ENCODE data around the gene LRRC36.

DNA sequence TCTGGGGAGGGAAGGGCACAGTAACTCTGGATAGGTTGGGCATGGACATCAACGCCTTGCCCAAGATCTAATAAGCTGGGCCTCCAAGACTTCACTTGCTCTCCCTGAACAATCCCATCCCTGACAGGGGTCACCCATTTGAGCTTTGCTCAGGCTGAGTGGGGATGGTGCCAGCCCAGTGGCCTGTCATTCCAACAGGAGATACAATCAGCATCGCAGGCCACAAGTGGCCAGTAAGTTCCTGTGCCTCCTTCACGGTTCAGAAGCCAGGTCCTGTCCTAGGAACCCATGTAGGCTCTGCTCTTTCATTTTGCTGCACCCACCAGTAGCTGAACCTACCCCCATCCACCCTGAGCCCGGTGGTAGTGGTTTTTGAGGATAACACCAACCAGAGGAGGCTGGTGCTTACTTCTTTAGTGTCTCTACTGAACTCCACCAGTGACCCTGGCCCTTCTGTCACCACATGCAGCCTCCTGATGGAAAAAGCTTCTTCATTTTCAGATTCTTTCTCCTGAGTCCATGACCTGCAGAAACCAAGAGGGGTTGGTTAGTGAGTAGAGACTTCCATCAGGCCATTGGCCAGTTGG is 32.4 kb upstream of the LRRC36 start:
- TF ChIP-seq POLR2A (IDR thresholded peaks at IDR 0.05; ENCODE audit: low read length) (no peak), GATA1 (IDR thresholded peaks at IDR 0.05; ENCODE audit: low read depth, low read length) (no peak)
